B cell (primary cell): Measurements from ENCODE around the gene ALOX12.

Source experiments
- EZH2 ChIP-seq: IDR thresholded peaks from 2 replicates; pipeline ENCODE4 v1.6.1; 2012; ENCODE audit warnings: borderline replicate concordance, low read depth, mild to moderate bottlenecking, moderate library complexity, low read length; ENCODE audit not compliant: insufficient read depth, poor library complexity, severe bottlenecking
- TF ChIP-seq, protein P1 (sequence below): fragments of 200-600 bp; IDR thresholded peaks from one replicate; pipeline ENCODE4 v1.8.0; 2022; ENCODE audit warnings: antibody characterized with exemption, mild to moderate bottlenecking

DNA sequence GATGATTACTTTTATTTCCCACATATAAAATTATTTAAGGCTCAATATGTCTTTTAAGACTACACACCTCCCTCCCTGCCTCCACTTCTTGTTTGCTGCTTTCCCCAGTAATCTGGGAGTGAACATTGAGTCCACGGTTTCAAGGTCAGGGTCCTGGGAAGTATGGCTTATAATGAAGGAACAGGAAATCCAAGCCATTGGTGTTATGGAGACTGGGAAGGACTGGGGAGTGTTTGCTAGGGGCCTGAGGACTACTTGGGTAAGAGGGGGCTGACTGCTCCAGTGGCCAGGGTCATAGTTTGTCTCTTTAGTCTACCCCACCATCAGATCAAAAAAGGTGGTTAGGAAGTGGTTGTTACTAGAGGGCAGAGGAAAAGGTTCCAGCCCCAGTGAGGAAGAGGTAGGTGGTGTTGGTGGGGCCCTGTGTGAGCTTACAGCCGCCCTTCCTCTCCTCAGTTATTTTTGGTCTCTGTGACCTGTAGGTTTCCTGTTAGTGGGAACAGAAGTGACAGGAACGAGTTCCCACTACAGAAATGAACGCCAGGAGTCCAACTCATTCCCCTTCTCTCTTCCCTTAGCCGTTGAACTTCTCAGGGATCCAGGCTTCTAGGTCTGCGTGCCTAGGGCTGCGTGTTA lies 39.2 kb downstream of the ALOX12 start:
- TF ChIP-seq, protein P1, sequence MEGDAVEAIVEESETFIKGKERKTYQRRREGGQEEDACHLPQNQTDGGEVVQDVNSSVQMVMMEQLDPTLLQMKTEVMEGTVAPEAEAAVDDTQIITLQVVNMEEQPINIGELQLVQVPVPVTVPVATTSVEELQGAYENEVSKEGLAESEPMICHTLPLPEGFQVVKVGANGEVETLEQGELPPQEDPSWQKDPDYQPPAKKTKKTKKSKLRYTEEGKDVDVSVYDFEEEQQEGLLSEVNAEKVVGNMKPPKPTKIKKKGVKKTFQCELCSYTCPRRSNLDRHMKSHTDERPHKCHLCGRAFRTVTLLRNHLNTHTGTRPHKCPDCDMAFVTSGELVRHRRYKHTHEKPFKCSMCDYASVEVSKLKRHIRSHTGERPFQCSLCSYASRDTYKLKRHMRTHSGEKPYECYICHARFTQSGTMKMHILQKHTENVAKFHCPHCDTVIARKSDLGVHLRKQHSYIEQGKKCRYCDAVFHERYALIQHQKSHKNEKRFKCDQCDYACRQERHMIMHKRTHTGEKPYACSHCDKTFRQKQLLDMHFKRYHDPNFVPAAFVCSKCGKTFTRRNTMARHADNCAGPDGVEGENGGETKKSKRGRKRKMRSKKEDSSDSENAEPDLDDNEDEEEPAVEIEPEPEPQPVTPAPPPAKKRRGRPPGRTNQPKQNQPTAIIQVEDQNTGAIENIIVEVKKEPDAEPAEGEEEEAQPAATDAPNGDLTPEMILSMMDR, result no peak
- TF ChIP-seq EZH2, result no peak
